Breast epithelium (tissue), 4 donors: ENCODE measurements around the gene ADORA2B. TPM values are rescaled to one million over a fixed set of nuclear protein-coding genes. Genes with fewer than 3 reads are reported as not detected.
"Not testable (repeated sequence)": the region's sequence is repeated elsewhere in the genome, so short reads cannot be mapped to it uniquely, and the experiment has no call there.

Source experiments
- DNase-seq, 2 donors: peaks; one replicate each; pipeline ENCODE4 v3.0.0-alpha.2; 2019; ENCODE audit warnings: low spot score in 2 of 2
- H3K27ac ChIP-seq, 2 donors: fragments of 200-600 bp; sonication (generic) in 1 of 2; one replicate each; pipeline ENCODE4 v1.5.1; 2016 to 2019; ENCODE audit warnings: mild to moderate bottlenecking in 1 of 2
- H3K27me3 ChIP-seq, 2 donors: fragments of 200-600 bp; sonication (generic) in 1 of 2; one replicate each; pipeline versions ENCODE4 v1.5.1 to v1.6.0; 2017 to 2019; ENCODE audit warnings: control low read depth in 1 of 2, mild to moderate bottlenecking in 1 of 2
- H3K36me3 ChIP-seq: fragments of 200-600 bp; one replicate; pipeline ENCODE4 v1.5.1; 2019
- H3K4me1 ChIP-seq, 2 donors: fragments of 200-600 bp; sonication (generic); one replicate each; pipeline ENCODE4 v1.5.1; 2016 to 2019; ENCODE audit warnings: control low read depth in 1 of 2
- H3K4me3 ChIP-seq, 3 donors: fragments of 200-600 bp; sonication (generic); 1 replicate in 2 of 3; 2 replicates in 1 of 3; pipeline ENCODE4 v1.5.1; 2016 to 2019; ENCODE audit warnings: mild to moderate bottlenecking in 3 of 3, moderate library complexity in 2 of 3
- H3K9me3 ChIP-seq, 2 donors: fragments of 200-600 bp; sonication (generic) in 1 of 2; one replicate each; pipeline ENCODE4 v1.5.1; 2016 to 2019; ENCODE audit warnings: control low read depth in 1 of 2
- POLR2A ChIP-seq: fragments of 450-650 bp; IDR thresholded peaks from one replicate; pipeline ENCODE4 v1.6.1; 2016; ENCODE audit warnings: antibody characterized with exemption, mild to moderate bottlenecking, moderate library complexity
- POLR2AphosphoS5 ChIP-seq, 3 donors: sonication (generic); formaldehyde crosslinking; IDR thresholded peaks; one replicate each; pipeline ENCODE4 v1.6.1; 2017; ENCODE audit warnings: antibody characterized with exemption in 3 of 3
- intact Hi-C: fragments of 100-400 bp; cut with DNase I; formaldehyde crosslinking; loops from one replicate; pipeline ENCODE4 v1.15.1; 2023; ENCODE audit warnings: low total_unique reads
- total RNA-seq, 3 donors: library from RNA; depleted of rRNA; stranded (reverse); fragments of >200 nt; gene quantifications; one replicate each; pipeline ENCODE4 v1.1.0, GENCODE V29; 2016
- TF ChIP-seq, protein P1 (sequence below), 3 donors: fragments of 450-650 bp; IDR thresholded peaks; one replicate each; pipeline ENCODE4 v1.5.1; 2016 to 2017; ENCODE audit warnings: antibody characterized with exemption in 3 of 3, mild to moderate bottlenecking in 3 of 3, moderate library complexity in 3 of 3

ADORA2B gene
- total RNA-seq, 3 donors from 2014 or later: 0.48 to 5.6 (median 4.9) TPM

DNA sequence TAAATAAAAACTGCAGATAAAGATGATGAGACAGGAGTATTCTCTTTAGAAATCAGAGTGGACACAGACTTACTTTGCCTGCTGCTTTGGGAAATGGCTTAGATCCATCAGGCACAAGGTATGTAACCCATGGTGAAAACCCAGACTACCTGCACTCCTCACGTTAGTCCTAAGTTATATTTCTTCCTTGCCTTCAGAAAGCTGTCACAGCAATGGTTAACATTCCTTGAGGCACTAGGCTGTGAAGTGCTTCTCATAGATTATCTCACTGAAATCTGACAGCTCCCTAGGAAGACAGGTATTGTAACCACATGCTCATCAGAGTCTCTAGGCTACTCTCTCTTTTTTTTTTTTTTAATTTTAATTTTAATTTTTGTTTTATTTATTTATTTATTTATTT lies 33.7 kb downstream of the ADORA2B start:
- Histone ChIP-seq H3K4me1 (no peaks in the 10 kb centered on the region), H3K36me3 (no peaks in the 10 kb centered on the region), H3K27ac (no peak overlapping the region), H3K4me3 (no peak overlapping the region), H3K9me3 (no peaks in the 10 kb centered on the region), H3K27me3 (no peaks in the 10 kb centered on the region)
- TF ChIP-seq, protein P1, sequence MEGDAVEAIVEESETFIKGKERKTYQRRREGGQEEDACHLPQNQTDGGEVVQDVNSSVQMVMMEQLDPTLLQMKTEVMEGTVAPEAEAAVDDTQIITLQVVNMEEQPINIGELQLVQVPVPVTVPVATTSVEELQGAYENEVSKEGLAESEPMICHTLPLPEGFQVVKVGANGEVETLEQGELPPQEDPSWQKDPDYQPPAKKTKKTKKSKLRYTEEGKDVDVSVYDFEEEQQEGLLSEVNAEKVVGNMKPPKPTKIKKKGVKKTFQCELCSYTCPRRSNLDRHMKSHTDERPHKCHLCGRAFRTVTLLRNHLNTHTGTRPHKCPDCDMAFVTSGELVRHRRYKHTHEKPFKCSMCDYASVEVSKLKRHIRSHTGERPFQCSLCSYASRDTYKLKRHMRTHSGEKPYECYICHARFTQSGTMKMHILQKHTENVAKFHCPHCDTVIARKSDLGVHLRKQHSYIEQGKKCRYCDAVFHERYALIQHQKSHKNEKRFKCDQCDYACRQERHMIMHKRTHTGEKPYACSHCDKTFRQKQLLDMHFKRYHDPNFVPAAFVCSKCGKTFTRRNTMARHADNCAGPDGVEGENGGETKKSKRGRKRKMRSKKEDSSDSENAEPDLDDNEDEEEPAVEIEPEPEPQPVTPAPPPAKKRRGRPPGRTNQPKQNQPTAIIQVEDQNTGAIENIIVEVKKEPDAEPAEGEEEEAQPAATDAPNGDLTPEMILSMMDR (IDR thresholded peaks at IDR 0.05): no peak
- TF ChIP-seq POLR2AphosphoS5 (IDR thresholded peaks at IDR 0.05) (no peak), POLR2A (no peak)
- no peak for DNase-seq
- intact Hi-C loops: no loop called here

DNA sequence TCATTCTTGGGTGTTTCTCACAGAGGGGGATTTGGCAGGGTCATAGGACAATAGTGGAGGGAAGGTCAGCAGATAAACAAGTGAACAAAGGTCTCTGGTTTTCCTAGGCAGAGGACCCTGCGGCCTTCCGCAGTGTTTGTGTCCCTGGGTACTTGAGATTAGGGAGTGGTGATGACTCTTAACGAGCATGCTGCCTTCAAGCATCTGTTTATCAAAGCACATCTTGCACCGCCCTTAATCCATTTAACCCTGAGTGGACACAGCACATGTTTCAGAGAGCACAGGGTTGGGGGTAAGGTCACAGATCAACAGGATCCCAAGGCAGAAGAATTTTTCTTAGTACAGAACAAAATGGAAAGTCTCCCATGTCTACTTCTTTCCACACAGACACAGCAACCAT lies 34.1 kb downstream of the ADORA2B start:
- H3K36me3 ChIP-seq, intact Hi-C loops, H3K4me3 ChIP-seq, H3K27ac ChIP-seq, H3K27me3 ChIP-seq, H3K4me1 ChIP-seq, DNase-seq, H3K9me3 ChIP-seq: not testable (repeated sequence)

DNA sequence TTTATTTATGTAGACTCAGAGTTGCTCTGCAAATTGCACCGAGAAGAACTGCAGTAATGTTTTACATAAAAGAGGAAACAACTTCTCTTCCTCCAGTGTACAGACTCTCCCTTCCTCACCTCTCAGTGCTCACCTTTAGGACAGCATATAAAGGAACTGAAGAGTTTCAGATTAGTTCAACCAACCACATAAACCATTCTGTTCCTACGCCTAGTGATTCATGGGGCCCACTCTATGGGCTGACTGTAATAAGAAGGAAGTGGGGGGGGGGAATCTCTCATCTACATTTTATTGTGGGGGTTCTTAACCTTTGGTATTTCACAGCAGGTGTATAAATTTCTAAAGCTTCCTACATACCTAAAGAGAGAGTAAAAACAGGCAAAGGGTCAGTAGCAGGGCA lies 36.3 kb downstream of the ADORA2B start:
- DNase-seq: no peak
- Histone ChIP-seq H3K27ac (no peak overlapping the region), H3K4me1 (no peaks in the 10 kb centered on the region), H3K36me3 (no peaks in the 10 kb centered on the region), H3K27me3 (no peaks in the 10 kb centered on the region), H3K4me3 (no peak overlapping the region), H3K9me3 (no peaks in the 10 kb centered on the region)
- TF ChIP-seq POLR2AphosphoS5 (IDR thresholded peaks at IDR 0.05): no peak
- no peak for TF ChIP-seq POLR2A
- TF ChIP-seq, protein P1 (IDR thresholded peaks at IDR 0.05): no peak
- intact Hi-C loops: no loop called here

DNA sequence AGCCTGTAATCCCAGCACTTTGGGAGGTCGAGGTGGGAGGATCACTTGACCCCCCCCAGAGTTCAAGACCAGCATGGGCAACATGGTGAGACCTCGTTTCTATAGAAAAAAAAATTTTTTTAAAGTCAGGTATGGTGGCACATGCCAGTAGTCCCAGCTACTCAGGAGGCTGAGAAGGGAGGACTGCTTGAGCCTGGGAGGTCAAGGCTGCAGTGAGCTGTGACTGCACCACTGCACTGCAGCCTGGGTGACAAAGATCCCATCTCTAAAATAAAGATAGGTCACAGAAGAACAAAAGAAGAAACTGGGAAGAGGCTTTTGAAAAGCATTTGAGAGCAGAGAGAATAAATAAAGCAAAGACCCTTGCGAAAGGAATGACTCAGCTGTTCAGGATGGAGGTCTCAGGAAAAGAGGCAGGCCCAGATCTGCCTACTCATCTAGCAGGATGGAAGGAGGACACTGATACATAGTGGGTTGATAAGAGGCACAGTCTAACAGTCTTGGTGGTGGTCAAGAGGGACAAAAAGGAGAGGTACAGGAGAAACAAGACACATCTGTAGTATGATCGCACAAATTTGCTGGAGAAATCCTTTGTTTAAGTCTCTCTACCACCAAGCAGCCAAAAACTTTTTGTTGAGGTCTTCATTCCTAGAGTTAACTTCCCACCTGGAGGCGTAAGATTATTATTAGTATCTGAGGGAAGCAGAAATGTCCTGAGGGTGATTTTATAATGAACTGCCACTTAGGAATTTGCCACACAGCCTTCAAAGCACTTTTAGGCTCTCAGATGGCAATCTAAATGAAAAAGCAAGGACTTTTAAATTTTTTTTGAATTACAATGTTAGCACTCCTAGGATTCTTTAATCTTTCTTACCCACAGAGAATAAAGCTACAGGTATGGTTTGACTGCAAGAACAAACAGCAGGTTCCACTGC lies 37.0 kb downstream of the ADORA2B start:
- DNase-seq: no peak
- no peaks in the 10 kb centered on the region for H3K27me3 ChIP-seq
- no peaks in the 10 kb centered on the region for H3K4me1 ChIP-seq
- intact Hi-C loops: no loop called here
- H3K9me3 ChIP-seq: no peaks in the 10 kb centered on the region
- H3K4me3 ChIP-seq: no peak overlapping the region
- no peaks in the 10 kb centered on the region for H3K36me3 ChIP-seq
- no peak overlapping the region for H3K27ac ChIP-seq
- TF ChIP-seq, protein P1 (IDR thresholded peaks at IDR 0.05): no peak
- TF ChIP-seq POLR2A (no peak), POLR2AphosphoS5 (IDR thresholded peaks at IDR 0.05) (no peak)

DNA sequence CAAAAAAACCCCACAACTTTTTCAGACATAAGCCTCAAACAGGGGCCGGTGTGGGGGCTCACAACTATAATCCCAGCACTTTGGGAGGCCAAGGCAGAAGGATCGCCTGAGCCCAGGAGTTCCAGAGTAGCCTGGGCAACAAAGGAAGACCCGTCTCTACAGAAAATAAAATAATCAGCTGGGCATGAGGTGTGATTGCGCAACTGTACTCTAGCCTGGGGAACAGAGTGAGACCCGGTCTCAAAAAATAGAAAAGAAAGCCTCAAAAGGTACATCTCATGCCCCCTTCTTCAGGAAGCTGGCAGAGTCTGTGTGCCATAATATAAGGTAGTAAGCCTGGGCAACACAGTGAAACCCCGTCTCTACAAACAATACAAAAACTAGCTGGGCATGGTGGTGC lies 51.4 kb downstream of the ADORA2B start:
- Histone ChIP-seq H3K27me3 (no peaks in the 10 kb centered on the region), H3K9me3 (no peaks in the 10 kb centered on the region), H3K36me3 (no peaks in the 10 kb centered on the region), H3K27ac (no peak overlapping the region), H3K4me3 (no peak overlapping the region), H3K4me1 (peaks cover 0 to 7% of the 10 kb centered on the region in 2 donors)
- DNase-seq: no peak
- no peak for TF ChIP-seq POLR2AphosphoS5 (IDR thresholded peaks at IDR 0.05)
- TF ChIP-seq, protein P1 (IDR thresholded peaks at IDR 0.05): no peak
- TF ChIP-seq POLR2A: no peak
- intact Hi-C loops: no loop called here
